OCI-LY3 (cell line): ENCODE measurements around the gene OR12D1.
"Not testable (repeated sequence)": the region's sequence is repeated elsewhere in the genome, so short reads cannot be mapped to it uniquely, and the experiment has no call there.

Experiments
- H2AFZ ChIP-seq: fragments of 200-600, 300-600 bp; shearing (Covaris generic); 2 replicates; pipeline ENCODE4 v1.6.0; 2014; ENCODE audit warnings: antibody characterized with exemption, low read depth, low read length
- H3K27ac ChIP-seq: fragments of 200-600, 300-600 bp; sonication (generic); 2 replicates; pipeline ENCODE4 v1.5.1; 2014; ENCODE audit warnings: mild to moderate bottlenecking, low read length, moderate library complexity, mixed read lengths
- H3K27me3 ChIP-seq: fragments of 200-600, 300-600 bp; sonication (generic); 2 replicates; pipeline ENCODE4 v1.6.1; 2014; ENCODE audit warnings: low read depth, low read length, mixed read lengths
- H3K36me3 ChIP-seq: fragments of 200-600, 300-600 bp; sonication (generic); replicated peaks from 2 replicates; pipeline ENCODE3; 2014; ENCODE audit warnings: low read depth, low read length, mixed read lengths
- H3K4me1 ChIP-seq: fragments of 300-600, 200-600 bp; sonication (generic); 2 replicates; pipeline ENCODE4 v1.6.1; 2014; ENCODE audit warnings: low read length, mixed read lengths
- H3K4me2 ChIP-seq: fragments of 200-600, 300-600 bp; sonication (generic); 2 replicates; pipeline ENCODE4 v1.6.1; 2014; ENCODE audit warnings: low read length, mixed read lengths
- H3K4me3 ChIP-seq: fragments of 300-600, 200-600 bp; sonication (generic); 2 replicates; pipeline ENCODE4 v1.5.1; 2014; ENCODE audit warnings: antibody characterized with exemption, mild to moderate bottlenecking, low read length, moderate library complexity
- H3K79me2 ChIP-seq: fragments of 300-600, 200-600 bp; shearing (Covaris generic); 2 replicates; pipeline ENCODE4 v1.6.1; 2014; ENCODE audit warnings: mild to moderate bottlenecking, low read length, mixed read lengths
- H3K9ac ChIP-seq: fragments of 300-600, 200-600 bp; shearing (Covaris generic); 2 replicates; pipeline ENCODE4 v1.6.0; 2014; ENCODE audit warnings: mild to moderate bottlenecking, low read length, moderate library complexity
- H3K9me3 ChIP-seq: fragments of 200-600, 300-600 bp; shearing (Covaris generic); 2 replicates; pipeline ENCODE4 v1.6.1; 2014; ENCODE audit warnings: low read length, mixed read lengths; ENCODE audit not compliant: insufficient read depth
- H4K20me1 ChIP-seq: fragments of 200-600, 300-600 bp; sonication (generic); 2 replicates; pipeline ENCODE4 v1.6.1; 2016; ENCODE audit warnings: low read length, mixed read lengths; ENCODE audit not compliant: insufficient read depth
- EZH2phosphoT487 ChIP-seq: fragments of 200-600 bp; shearing (Covaris generic); IDR thresholded peaks from 2 replicates; pipeline ENCODE4 v1.6.1; 2018; ENCODE audit warnings: antibody characterized with exemption, mixed run types, low read depth
- TF ChIP-seq, protein P1 (sequence below): fragments of 200-600, 300-600 bp; sonication (generic); IDR thresholded peaks from 2 replicates; pipeline ENCODE4 v1.5.1; 2014; ENCODE audit warnings: antibody characterized with exemption, low read length, low read depth

Gene OR12D1

DNA sequence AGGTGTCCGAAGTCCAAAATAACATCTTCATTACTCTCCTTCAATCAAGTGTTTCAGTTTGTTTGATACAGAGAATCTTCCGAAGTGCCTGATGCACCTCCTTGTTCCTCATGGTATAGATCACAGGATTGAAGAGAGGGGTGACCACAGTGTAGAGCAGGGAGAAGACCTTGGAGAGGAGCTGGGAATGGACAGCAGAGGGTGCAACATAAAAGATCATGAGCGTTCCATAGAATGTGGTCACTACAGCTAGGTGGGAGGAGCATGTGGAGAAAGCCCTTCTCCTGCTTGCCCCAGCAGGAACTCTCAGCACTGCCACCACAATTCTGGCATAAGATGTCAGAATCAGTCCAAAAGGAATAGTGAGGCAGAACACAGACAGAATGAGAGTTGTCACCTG is 11.9 kb downstream of the OR12D1 start:
- Histone ChIP-seq H2AFZ (no peak overlapping the region), H3K27me3 (no peaks in the 10 kb centered on the region), H3K4me2 (no peak overlapping the region), H3K4me1 (no peaks in the 10 kb centered on the region), H3K9me3 (no peaks in the 10 kb centered on the region), H3K79me2 (no peaks in the 10 kb centered on the region), H3K9ac (no peak overlapping the region), H3K27ac (no peak overlapping the region), H4K20me1 (no peaks in the 10 kb centered on the region), H3K36me3 (no peaks in the 10 kb centered on the region), H3K4me3 (no peak overlapping the region)
- no peak for TF ChIP-seq EZH2phosphoT487
- TF ChIP-seq, protein P1, sequence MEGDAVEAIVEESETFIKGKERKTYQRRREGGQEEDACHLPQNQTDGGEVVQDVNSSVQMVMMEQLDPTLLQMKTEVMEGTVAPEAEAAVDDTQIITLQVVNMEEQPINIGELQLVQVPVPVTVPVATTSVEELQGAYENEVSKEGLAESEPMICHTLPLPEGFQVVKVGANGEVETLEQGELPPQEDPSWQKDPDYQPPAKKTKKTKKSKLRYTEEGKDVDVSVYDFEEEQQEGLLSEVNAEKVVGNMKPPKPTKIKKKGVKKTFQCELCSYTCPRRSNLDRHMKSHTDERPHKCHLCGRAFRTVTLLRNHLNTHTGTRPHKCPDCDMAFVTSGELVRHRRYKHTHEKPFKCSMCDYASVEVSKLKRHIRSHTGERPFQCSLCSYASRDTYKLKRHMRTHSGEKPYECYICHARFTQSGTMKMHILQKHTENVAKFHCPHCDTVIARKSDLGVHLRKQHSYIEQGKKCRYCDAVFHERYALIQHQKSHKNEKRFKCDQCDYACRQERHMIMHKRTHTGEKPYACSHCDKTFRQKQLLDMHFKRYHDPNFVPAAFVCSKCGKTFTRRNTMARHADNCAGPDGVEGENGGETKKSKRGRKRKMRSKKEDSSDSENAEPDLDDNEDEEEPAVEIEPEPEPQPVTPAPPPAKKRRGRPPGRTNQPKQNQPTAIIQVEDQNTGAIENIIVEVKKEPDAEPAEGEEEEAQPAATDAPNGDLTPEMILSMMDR: no peak

DNA sequence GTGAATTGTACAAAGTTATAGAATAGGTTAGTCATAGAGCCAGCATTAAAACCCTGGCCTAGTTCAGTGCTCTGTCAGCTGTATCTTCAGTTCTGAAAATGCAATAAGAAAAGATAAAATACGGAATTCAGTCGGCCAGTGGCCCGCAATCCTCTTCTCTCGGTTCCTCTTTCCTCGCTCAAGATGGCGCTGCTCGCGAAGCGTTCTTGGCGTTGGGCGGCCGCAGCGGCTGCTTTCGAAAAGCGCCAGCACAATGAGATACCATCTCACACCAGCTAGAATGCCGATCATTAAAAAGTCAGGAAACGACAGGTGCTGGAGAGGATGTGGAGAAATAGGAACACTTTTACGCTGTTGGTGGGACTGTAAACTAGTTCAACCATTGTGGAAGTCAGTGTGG is 22.0 kb downstream of the OR12D1 start:
- not testable (repeated sequence) for H3K27me3 ChIP-seq, H3K79me2 ChIP-seq, H3K4me2 ChIP-seq, H3K27ac ChIP-seq, H3K9ac ChIP-seq, H2AFZ ChIP-seq, H3K36me3 ChIP-seq, H3K4me1 ChIP-seq, H3K9me3 ChIP-seq, H3K4me3 ChIP-seq, H4K20me1 ChIP-seq

DNA sequence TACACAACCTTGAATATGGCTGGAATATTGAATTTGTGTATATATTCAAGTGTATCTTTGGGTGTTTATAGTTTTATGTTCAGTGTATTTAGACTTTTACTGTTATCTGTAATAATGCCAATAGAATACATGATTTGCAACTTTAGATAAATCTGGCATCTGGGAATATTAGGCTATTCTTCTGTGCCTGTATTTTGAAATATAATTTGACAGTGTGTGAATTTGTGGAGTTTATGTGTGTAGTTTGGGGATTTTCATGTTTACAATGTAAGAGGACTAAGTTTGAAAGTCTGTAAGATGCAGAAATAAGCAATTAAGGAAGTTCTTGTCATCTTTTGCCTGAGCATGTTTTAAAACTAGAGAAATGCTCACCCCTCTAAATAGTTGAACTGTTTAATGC is 24.3 kb downstream of the OR12D1 start, which contains the start of gene OR10C1:
Gene OR10C1, plus strand, starts transcription at position 301 of the 400 bp plus-strand sequence. CDS start 710 bp downstream, outside the sequence.
- Histone ChIP-seq H3K4me3 (no peak within 1 kb of the TSS), H3K79me2 (no peaks in the 10 kb centered on the region), H3K9me3 (no peaks in the 10 kb centered on the region), H2AFZ (no peak within 1 kb of the TSS), H4K20me1 (no peaks in the 10 kb centered on the region), H3K27me3 (no peaks in the 10 kb centered on the region), H3K4me1 (no peaks in the 10 kb centered on the region), H3K27ac (no peak within 1 kb of the TSS), H3K36me3 (no peaks in the 10 kb centered on the region), H3K9ac (no peak within 1 kb of the TSS), H3K4me2 (no peak within 1 kb of the TSS)
- no peak for TF ChIP-seq EZH2phosphoT487
- TF ChIP-seq, protein P1: no peak

DNA sequence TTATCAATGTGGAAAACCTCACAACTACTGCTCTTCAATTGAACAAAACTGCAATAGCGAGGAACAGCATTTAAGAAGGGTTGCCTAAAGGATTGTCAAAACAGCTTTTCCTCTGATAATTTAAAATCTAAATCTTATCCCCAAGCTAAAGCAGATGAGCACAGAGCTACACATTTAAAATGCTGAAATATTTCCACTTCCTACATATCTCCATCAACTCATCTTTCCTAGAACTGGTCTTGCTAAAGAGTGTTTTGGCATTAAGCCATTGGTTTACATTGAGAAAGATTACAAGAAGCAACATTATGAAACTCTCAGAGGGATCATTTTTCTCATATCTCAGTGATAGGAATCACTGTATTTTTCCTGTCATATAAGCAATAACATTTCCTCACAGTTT is 28.0 kb downstream of the OR12D1 start:
- no peak overlapping the region for H3K9ac ChIP-seq
- no peak overlapping the region for H3K27ac ChIP-seq
- H3K9me3 ChIP-seq: no peaks in the 10 kb centered on the region
- TF ChIP-seq, protein P1: no peak
- TF ChIP-seq EZH2phosphoT487: no peak
- no peaks in the 10 kb centered on the region for H4K20me1 ChIP-seq
- H3K4me2 ChIP-seq: no peak overlapping the region
- H2AFZ ChIP-seq: no peak overlapping the region
- no peak overlapping the region for H3K4me3 ChIP-seq
- H3K79me2 ChIP-seq: no peaks in the 10 kb centered on the region
- H3K36me3 ChIP-seq: no peaks in the 10 kb centered on the region
- H3K27me3 ChIP-seq: 0 out of 2 replicates have a peak, but pooled peaks cover 4% of the 10 kb centered on the region
- no peaks in the 10 kb centered on the region for H3K4me1 ChIP-seq

DNA sequence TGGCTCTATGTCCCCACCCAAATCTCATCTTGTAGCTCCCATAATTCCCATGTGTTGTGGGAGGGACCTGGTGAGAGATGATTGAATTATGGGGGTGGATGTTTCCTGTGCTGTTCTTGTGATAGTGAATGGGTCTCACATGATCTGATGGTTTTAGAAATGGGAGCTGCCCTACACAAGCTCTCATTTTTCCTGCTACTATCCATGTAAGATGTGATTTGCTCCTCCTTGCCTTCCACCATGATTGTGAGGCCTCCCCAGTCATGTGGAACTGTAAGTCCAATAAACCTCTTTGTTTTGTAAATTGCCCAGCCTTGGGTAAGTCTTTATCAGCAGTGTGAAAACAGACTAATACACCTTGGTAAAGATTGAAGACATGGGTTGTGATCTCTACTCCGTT is 29.3 kb downstream of the OR12D1 start:
- not testable (repeated sequence) for H3K79me2 ChIP-seq, H3K27ac ChIP-seq, H3K36me3 ChIP-seq, H3K4me2 ChIP-seq, H3K9ac ChIP-seq, H3K4me1 ChIP-seq, H2AFZ ChIP-seq, H3K4me3 ChIP-seq, H4K20me1 ChIP-seq, H3K27me3 ChIP-seq, H3K9me3 ChIP-seq
